ENCODE data around the gene STYXL2.

- TF ChIP-seq, protein P1, sequence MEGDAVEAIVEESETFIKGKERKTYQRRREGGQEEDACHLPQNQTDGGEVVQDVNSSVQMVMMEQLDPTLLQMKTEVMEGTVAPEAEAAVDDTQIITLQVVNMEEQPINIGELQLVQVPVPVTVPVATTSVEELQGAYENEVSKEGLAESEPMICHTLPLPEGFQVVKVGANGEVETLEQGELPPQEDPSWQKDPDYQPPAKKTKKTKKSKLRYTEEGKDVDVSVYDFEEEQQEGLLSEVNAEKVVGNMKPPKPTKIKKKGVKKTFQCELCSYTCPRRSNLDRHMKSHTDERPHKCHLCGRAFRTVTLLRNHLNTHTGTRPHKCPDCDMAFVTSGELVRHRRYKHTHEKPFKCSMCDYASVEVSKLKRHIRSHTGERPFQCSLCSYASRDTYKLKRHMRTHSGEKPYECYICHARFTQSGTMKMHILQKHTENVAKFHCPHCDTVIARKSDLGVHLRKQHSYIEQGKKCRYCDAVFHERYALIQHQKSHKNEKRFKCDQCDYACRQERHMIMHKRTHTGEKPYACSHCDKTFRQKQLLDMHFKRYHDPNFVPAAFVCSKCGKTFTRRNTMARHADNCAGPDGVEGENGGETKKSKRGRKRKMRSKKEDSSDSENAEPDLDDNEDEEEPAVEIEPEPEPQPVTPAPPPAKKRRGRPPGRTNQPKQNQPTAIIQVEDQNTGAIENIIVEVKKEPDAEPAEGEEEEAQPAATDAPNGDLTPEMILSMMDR (IDR thresholded peaks at IDR 0.05; ENCODE audit: low read length): no peak
- TF ChIP-seq EZH2 (IDR thresholded peaks at IDR 0.05; ENCODE audit: borderline replicate concordance, low read length): no peak
Measured at GRCh38 chr1:167077128-167077867, 16.6 kb upstream of the STYXL2 start.

Data from OCI-LY1 (cell line).